H1 (cell line): ENCODE measurements around the gene POU2F1.

Source experiments
- BRCA1 ChIP-seq: IDR thresholded peaks from 2 replicates; pipeline ENCODE4 v1.6.1; 2012; ENCODE audit warnings: low read depth, low read length, improper control_type of control experiment
- CTCF ChIP-seq, 3 experiments: IDR thresholded peaks; 1 replicate in 2 of 3; 2 replicates in 1 of 3; pipeline versions ENCODE4 v1.5.1 to v1.6.1; 2011; ENCODE audit warnings: low read length in 3 of 3, mild to moderate bottlenecking in 3 of 3, inconsistent platforms in 2 of 3, low read depth in 1 of 3, moderate library complexity in 1 of 3; ENCODE audit not compliant: insufficient read depth in 1 of 3; ENCODE audit errors: control extremely low read depth in 1 of 3
- NRF1 ChIP-seq: IDR thresholded peaks from 2 replicates; pipeline ENCODE4 v1.6.1; 2011; ENCODE audit warnings: mild to moderate bottlenecking, low read depth, low read length, improper control_type of control experiment
- POLR2A ChIP-seq, 2 experiments: IDR thresholded peaks; 1 replicate in 1 of 2; 2 replicates in 1 of 2; pipeline ENCODE4 v1.6.1; 2011; ENCODE audit warnings: low read depth in 2 of 2, low read length in 2 of 2, mild to moderate bottlenecking in 2 of 2; ENCODE audit errors: control extremely low read depth in 1 of 2
- SP1 ChIP-seq: IDR thresholded peaks from 2 replicates; pipeline ENCODE4 v1.6.1; 2011; ENCODE audit warnings: low read depth, low read length

DNA sequence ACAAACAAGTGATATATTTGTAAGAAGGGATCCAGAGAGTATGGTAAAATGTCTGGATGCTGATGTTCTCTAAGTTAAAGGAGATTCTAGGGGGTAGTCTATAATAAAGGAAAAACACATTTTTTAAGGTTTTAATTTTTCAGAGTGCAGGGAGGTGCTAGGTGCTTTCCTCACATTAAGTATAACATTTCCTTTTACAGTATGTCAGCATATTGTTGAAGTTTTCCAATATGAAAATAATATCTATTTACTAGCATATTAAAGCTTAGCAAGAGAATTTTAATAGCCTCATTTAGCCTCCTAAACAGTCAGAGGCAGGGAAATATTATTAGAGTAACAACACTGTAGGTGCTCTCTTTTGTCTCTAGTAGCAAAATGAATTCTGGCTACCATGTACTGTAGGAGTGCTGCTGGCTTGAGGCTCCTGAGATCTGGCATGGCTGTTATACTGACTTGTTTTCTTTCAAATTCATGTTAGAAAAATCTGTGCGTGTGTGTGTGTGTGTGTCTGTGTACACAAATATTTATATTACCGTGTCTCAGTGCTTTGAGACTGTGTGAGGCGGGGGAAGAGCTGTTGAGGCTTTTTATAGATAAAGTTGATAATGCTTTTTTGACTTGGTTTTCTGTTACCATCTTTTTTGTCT, 71.0 kb downstream of the POU2F1 start:
- no peak for TF ChIP-seq BRCA1
- no peak for TF ChIP-seq POLR2A (IDR thresholded peaks at IDR 0.05; ENCODE audit: control extremely low read depth in 1 of 2, low read depth in 2 of 2, low read length in 2 of 2)
- no peak for TF ChIP-seq CTCF (IDR thresholded peaks at IDR 0.05; ENCODE audit: control extremely low read depth in 1 of 3, insufficient read depth in 1 of 3, low read depth in 1 of 3, low read length in 3 of 3)
- no peak for TF ChIP-seq NRF1
- no peak for TF ChIP-seq SP1
